CD4-positive, alpha-beta T cell treated with Interleukin-6 at 100 ng/mL for 8 hours (primary cell): Measurements from ENCODE around the gene ZBTB7C.

Experiments used
- DNase-seq: peaks from one replicate; pipeline ENCODE4 v3.0.0-alpha.2; 2020; ENCODE audit warnings: mixed read lengths, low spot score

Gene ZBTB7C

GRCh38 chr18:48390641-48391040 lies 18.5 kb downstream of the ZBTB7C start:
- no peak for DNase-seq

- no peak for DNase-seq
Measured at GRCh38 chr18:48388478-48388877, 20.7 kb downstream of the ZBTB7C start.

GRCh38 chr18:48387300-48387699 lies 21.9 kb downstream of the ZBTB7C start:
- DNase-seq, result no peak

GRCh38 chr18:48385596-48385995 lies 23.6 kb downstream of the ZBTB7C start:
- no peak for DNase-seq

- DNase-seq, result no peak
Measured at GRCh38 chr18:48376934-48377333, 32.2 kb downstream of the ZBTB7C start.

- no peak for DNase-seq
Measured at GRCh38 chr18:48376406-48376805, 32.8 kb downstream of the ZBTB7C start.

GRCh38 chr18:48375150-48375800 lies 33.9 kb downstream of the ZBTB7C start:
- DNase-seq, result no peak

GRCh38 chr18:48374423-48375149 lies 34.6 kb downstream of the ZBTB7C start:
- DNase-seq, result no peak

- DNase-seq, result no peak
Measured at GRCh38 chr18:48371854-48372602, 37.2 kb downstream of the ZBTB7C start.

GRCh38 chr18:48367557-48367956 lies 41.6 kb downstream of the ZBTB7C start:
- DNase-seq, result no peak

- no peak for DNase-seq
Measured at GRCh38 chr18:48365965-48366364, 43.2 kb downstream of the ZBTB7C start.

GRCh38 chr18:48364146-48364545 lies 45.0 kb downstream of the ZBTB7C start:
- no peak for DNase-seq

GRCh38 chr18:48363175-48363574 lies 46.0 kb downstream of the ZBTB7C start:
- no peak for DNase-seq

- DNase-seq, result no peak
Measured at GRCh38 chr18:48361801-48362200, 47.4 kb downstream of the ZBTB7C start.

GRCh38 chr18:48360376-48361021 lies 48.7 kb downstream of the ZBTB7C start:
- DNase-seq, result no peak

- no peak for DNase-seq
Measured at GRCh38 chr18:48359626-48360025, 49.6 kb downstream of the ZBTB7C start.

GRCh38 chr18:48358868-48359267 lies 50.3 kb downstream of the ZBTB7C start:
- no peak for DNase-seq

GRCh38 chr18:48356909-48357631 lies 52.1 kb downstream of the ZBTB7C start:
- DNase-seq, result no peak

- DNase-seq, result no peak
Measured at GRCh38 chr18:48356151-48356745, 52.9 kb downstream of the ZBTB7C start.

- DNase-seq, result no peak
Measured at GRCh38 chr18:48355276-48356115, 53.7 kb downstream of the ZBTB7C start.
